Measurements from ENCODE around the gene HMG20A.

- TF ChIP-seq, protein P1, sequence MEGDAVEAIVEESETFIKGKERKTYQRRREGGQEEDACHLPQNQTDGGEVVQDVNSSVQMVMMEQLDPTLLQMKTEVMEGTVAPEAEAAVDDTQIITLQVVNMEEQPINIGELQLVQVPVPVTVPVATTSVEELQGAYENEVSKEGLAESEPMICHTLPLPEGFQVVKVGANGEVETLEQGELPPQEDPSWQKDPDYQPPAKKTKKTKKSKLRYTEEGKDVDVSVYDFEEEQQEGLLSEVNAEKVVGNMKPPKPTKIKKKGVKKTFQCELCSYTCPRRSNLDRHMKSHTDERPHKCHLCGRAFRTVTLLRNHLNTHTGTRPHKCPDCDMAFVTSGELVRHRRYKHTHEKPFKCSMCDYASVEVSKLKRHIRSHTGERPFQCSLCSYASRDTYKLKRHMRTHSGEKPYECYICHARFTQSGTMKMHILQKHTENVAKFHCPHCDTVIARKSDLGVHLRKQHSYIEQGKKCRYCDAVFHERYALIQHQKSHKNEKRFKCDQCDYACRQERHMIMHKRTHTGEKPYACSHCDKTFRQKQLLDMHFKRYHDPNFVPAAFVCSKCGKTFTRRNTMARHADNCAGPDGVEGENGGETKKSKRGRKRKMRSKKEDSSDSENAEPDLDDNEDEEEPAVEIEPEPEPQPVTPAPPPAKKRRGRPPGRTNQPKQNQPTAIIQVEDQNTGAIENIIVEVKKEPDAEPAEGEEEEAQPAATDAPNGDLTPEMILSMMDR (conservative IDR thresholded peaks at IDR 0.05; ENCODE audit: low read length): no peak
- TF ChIP-seq EZH2phosphoT487 (IDR thresholded peaks at IDR 0.05; ENCODE audit: borderline replicate concordance): no peak
Measured at GRCh38 chr15:77371850-77372563, 48.7 kb upstream of the HMG20A start.
